Thoracic aorta (tissue), 2 donors: ENCODE data around the gene VIPR2. TPM values are rescaled to one million over a fixed set of nuclear protein-coding genes. Genes with fewer than 3 reads are reported as not detected.
"Not testable (repeated sequence)": the region's sequence is repeated elsewhere in the genome, so short reads cannot be mapped to it uniquely, and the experiment has no call there.

ENCODE experiments used
- ATAC-seq: fragments of 150-250 bp; one replicate; pipeline ENCODE4 v1.8.0; 2017; ENCODE audit warnings: low read depth; ENCODE audit not compliant: insufficient number of reproducible peaks, low FRiP score
- DNase-seq: peaks from one replicate; pipeline ENCODE4 v3.0.0-alpha.2; 2020; ENCODE audit warnings: low spot score
- H3K27ac ChIP-seq, 2 donors: fragments of 200-600 bp; sonication (generic); 1 replicate in 1 of 2; 2 replicates in 1 of 2; pipeline ENCODE4 v1.5.1; 2016; ENCODE audit warnings: mild to moderate bottlenecking in 2 of 2, moderate library complexity in 2 of 2
- H3K27me3 ChIP-seq: fragments of 200-600 bp; sonication (generic); replicated peaks from 2 replicates; pipeline ENCODE4 v1.6.0; 2016; ENCODE audit warnings: mild to moderate bottlenecking; ENCODE audit not compliant: insufficient read depth
- H3K36me3 ChIP-seq: fragments of 200-600 bp; sonication (generic); one replicate; pipeline ENCODE4 v1.5.1; 2016
- H3K4me1 ChIP-seq, 2 donors: fragments of 200-600 bp; sonication (generic); 1 replicate in 1 of 2; 2 replicates in 1 of 2; pipeline versions ENCODE4 v1.5.1 to v1.6.0; 2016; ENCODE audit warnings: low read depth in 2 of 2, mild to moderate bottlenecking in 1 of 2; ENCODE audit not compliant: control insufficient read depth in 1 of 2
- H3K4me3 ChIP-seq: fragments of 200-600 bp; sonication (generic); 2 replicates; pipeline ENCODE4 v1.5.1; 2016; ENCODE audit warnings: mild to moderate bottlenecking
- H3K9me3 ChIP-seq: fragments of 200-600 bp; sonication (generic); 2 replicates; pipeline ENCODE4 v1.5.1; 2016
- total RNA-seq, 2 donors: library from RNA; depleted of rRNA; stranded (reverse); fragments of >200 nt; gene quantifications; one replicate each; pipeline versions ENCODE4 v1.1.0 to v1.2.3, GENCODE V29; 2016
- TF ChIP-seq, protein P1 (sequence below): fragments of 200-600 bp; sonication (generic); IDR thresholded peaks from one replicate; pipeline ENCODE4 v1.5.1; 2019; ENCODE audit warnings: antibody characterized with exemption

The VIPR2 gene
- total RNA-seq, 2 donors from 2014 or later = 18.3 to 29.5 TPM

DNA sequence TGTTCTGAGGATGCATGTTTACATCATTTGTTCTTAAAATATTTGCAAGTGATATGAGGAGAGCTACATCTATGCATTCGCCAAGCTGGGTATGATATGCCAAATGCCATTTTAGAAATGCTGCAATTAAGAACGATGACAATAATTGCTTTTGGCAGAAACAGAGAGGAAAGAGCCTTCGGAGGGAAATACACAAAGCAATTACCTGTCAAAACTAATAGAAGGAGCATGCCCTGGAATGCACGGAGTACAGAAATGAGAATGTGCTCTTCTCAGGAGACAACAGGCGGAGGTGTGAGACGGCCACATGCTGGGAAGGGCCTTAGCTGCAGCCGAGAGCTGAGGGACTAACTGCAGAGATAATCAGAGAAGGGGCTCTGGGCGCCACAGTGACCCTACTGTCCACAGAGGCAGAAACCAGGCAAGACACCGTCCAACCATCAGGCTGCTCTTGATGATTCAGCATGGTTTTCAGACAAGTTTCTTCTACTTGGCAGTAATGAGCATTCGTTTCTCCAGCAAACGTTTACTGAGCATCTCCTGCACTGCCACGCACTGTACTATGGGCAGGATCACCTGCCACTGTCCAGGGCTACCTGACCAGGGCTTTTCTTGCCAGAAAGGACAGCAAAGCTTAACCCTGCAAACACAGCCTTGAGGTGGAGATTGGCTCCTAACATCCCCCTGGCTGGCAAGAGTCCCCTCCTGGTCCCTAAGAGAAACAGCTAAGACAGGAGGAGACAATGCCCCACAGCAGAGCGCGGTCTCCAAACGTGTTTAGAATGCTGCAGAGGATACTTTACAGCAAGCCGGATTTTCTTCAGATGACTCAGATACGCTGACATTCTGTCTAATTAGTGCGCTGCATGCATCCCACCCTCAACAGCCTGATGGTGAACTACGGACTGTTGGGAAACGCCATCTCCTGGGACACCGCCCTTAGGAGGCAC is 18.1 kb downstream of the VIPR2 start:
- Histone ChIP-seq H3K4me3 (no peak overlapping the region), H3K4me1 (no peaks in the 10 kb centered on the region), H3K27ac (no peak overlapping the region), H3K9me3 (no peaks in the 10 kb centered on the region), H3K27me3 (no peaks in the 10 kb centered on the region), H3K36me3 (no peaks in the 10 kb centered on the region)
- no peak for DNase-seq
- TF ChIP-seq, protein P1, sequence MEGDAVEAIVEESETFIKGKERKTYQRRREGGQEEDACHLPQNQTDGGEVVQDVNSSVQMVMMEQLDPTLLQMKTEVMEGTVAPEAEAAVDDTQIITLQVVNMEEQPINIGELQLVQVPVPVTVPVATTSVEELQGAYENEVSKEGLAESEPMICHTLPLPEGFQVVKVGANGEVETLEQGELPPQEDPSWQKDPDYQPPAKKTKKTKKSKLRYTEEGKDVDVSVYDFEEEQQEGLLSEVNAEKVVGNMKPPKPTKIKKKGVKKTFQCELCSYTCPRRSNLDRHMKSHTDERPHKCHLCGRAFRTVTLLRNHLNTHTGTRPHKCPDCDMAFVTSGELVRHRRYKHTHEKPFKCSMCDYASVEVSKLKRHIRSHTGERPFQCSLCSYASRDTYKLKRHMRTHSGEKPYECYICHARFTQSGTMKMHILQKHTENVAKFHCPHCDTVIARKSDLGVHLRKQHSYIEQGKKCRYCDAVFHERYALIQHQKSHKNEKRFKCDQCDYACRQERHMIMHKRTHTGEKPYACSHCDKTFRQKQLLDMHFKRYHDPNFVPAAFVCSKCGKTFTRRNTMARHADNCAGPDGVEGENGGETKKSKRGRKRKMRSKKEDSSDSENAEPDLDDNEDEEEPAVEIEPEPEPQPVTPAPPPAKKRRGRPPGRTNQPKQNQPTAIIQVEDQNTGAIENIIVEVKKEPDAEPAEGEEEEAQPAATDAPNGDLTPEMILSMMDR = no peak
- no peak for ATAC-seq

DNA sequence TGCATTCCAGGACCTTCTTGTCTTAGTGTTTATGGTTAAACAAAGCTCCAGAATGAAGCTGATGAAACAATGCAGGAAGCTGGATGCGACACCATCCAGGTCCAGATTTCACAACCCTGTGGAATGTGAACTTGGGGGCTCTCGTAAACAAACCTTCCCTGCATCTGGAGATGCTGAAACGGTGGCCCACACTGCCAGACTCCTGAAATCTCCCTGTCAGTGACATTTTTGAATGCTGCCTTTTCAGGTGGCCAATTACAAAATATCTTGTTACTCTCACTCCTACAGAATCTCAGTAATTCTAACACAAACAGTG is 18.8 kb downstream of the VIPR2 start:
- Histone ChIP-seq H3K27ac (no peak overlapping the region), H3K4me1 (no peaks in the 10 kb centered on the region)
- no peak for DNase-seq

DNA sequence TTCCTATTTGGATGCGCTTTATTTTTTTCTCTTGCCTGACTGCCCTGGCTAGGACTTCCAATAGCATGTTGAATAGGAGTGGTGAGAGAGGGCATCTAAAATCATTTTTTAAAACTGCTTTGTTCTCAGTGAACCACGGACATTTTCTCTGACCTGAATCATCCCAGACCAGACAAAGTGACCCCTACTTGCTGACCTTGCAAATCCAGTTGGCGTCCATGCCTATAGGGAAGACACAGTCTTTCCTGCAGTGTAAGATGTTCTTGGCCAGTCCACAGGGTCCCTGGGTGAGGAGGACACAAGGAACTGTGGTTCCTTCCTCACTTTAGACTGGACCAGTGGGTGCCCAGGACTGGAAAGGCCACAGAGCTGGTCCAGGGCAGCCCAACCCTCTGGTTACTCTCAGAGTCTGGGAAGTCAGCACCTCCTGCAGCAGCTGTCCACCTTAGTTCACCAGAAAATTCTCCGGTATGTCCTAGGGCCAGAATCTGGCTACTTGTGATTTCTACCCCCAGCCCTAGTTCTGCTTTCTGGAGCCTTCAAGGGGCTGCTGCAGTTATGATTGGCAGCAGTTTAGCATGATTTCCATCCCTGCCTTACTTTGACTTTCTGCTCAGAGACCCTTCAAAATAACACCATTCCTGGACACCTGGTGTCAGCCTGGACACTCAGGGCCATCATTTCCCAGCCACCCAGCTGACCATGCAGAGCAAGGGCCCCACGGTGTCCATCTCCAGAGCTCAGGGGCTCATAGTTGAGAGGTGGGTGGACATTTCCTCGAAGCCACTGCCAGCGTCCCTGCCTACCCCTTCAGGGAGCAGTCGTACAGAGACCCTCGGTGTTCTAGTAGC is 19.3 kb downstream of the VIPR2 start:
- Histone ChIP-seq H3K27ac (no peak overlapping the region), H3K4me3 (no peak overlapping the region), H3K9me3 (no peaks in the 10 kb centered on the region), H3K27me3 (no peaks in the 10 kb centered on the region), H3K36me3 (no peaks in the 10 kb centered on the region), H3K4me1 (no peaks in the 10 kb centered on the region)
- DNase-seq = no peak
- ATAC-seq = no peak
- TF ChIP-seq, protein P1 = no peak

More for the DNA sequence above, 18.8 kb downstream of the VIPR2 start:
- H3K4me3 ChIP-seq = no peak overlapping the region
- no peaks in the 10 kb centered on the region for H3K9me3 ChIP-seq
- H3K36me3 ChIP-seq = no peaks in the 10 kb centered on the region
- TF ChIP-seq, protein P1 = no peak
- H3K27me3 ChIP-seq = no peaks in the 10 kb centered on the region
- ATAC-seq = no peak

DNA sequence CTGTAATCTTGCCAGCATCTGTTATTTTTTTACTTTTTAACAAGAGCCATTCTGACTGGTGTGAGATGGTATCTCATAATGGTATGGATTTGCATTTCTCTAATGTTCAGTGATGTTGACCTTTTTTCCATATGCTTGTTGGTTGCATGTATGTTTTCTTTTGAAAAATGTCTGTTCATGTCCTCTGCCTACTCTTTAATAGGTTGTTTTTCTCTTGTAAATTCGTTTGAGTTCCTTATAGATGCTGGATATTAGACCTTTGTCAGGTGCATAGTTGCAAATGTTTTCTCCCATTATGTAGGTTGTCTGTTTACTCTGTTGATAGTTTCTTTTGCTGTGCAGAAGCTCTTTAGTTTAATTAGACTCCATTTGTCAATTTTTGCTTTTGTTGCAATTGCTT is 20.9 kb downstream of the VIPR2 start:
- not testable (repeated sequence) for H3K27ac ChIP-seq, H3K36me3 ChIP-seq, DNase-seq, ATAC-seq, H3K27me3 ChIP-seq, H3K9me3 ChIP-seq, H3K4me1 ChIP-seq, H3K4me3 ChIP-seq

DNA sequence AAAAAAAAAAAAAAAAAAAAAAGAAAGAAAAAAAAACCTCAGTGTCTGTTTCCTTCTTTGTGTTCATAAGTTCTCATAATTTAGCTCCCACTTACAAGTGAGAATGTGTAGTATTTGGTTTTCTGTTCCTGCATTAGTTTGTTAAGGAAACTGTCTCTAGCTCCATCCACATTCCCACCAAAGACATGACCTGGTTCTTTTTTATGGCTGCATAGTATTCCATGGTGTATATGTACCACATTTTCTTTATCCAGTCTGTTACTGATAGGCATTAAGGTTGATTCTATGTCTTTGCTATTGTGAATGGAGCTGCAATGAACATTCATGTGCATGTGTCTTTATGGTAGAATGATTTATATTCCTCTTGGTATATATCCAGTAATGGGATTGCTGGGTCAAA is 21.4 kb downstream of the VIPR2 start:
- not testable (repeated sequence) for H3K9me3 ChIP-seq, H3K27ac ChIP-seq, DNase-seq, H3K4me3 ChIP-seq, H3K36me3 ChIP-seq, H3K4me1 ChIP-seq, H3K27me3 ChIP-seq, ATAC-seq

DNA sequence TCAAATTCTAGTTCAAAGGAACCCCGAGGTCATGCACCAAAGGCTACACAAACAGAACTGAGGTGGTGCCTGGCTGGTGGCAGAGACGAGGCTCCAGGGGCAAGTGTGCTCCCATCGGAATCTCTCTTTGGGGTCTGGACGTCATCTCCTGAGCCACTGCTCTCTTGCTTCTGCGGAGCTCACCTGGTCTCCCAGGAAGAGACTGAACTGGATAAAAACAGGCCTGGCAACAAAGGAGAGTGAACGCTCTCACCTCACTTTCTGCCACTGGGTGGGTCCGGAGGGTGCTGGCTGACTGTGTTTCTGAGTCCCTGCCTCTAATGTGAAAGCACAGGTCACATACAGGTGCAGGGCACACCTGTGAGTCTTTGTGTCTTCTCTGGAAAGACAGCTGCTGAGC is 22.4 kb downstream of the VIPR2 start:
- ATAC-seq (no peak), DNase-seq (no peak)
- H3K4me1 ChIP-seq = no peaks in the 10 kb centered on the region
- H3K4me3 ChIP-seq = no peak overlapping the region
- H3K27me3 ChIP-seq = no peaks in the 10 kb centered on the region
- TF ChIP-seq, protein P1 = no peak
- no peak overlapping the region for H3K27ac ChIP-seq
- no peaks in the 10 kb centered on the region for H3K36me3 ChIP-seq
- H3K9me3 ChIP-seq = no peaks in the 10 kb centered on the region
